Mesendoderm (in vitro differentiated cells): Measurements from ENCODE around the gene ATP5PF.
"Not testable (repeated sequence)": the region's sequence is repeated elsewhere in the genome, so short reads cannot be mapped to it uniquely, and the experiment has no call there.

Experiments
- DNase-seq: peaks from one replicate; pipeline ENCODE4 v3.0.0; 2013
- H2AK5ac ChIP-seq: 2 replicates; pipeline ENCODE4 v1.6.1; 2013; ENCODE audit warnings: low read length, inconsistent platforms
- H2BK120ac ChIP-seq: 2 replicates; pipeline ENCODE4 v1.6.1; 2013; ENCODE audit warnings: low read depth, mild to moderate bottlenecking, low read length, moderate library complexity, mixed read lengths
- H2BK15ac ChIP-seq: replicated peaks from 2 replicates; pipeline ENCODE4 v1.6.1; 2013; ENCODE audit warnings: low read depth, mild to moderate bottlenecking, moderate library complexity
- H2BK5ac ChIP-seq: 2 replicates; pipeline ENCODE4 v1.6.1; 2013; ENCODE audit warnings: low read length, inconsistent platforms
- H3K18ac ChIP-seq: 2 replicates; pipeline ENCODE4 v1.6.1; 2013; ENCODE audit warnings: mild to moderate bottlenecking, low read length, mixed read lengths
- H3K23ac ChIP-seq: one replicate; pipeline ENCODE4 v1.6.1; 2013; ENCODE audit warnings: low read length
- H3K27ac ChIP-seq: 2 replicates; pipeline ENCODE4 v1.5.1; 2013; ENCODE audit warnings: low read depth, mild to moderate bottlenecking, inconsistent platforms, low read length, moderate library complexity
- H3K27me3 ChIP-seq: 2 replicates; pipeline ENCODE4 v1.6.1; 2013; ENCODE audit warnings: low read length, control low read depth, mild to moderate bottlenecking, inconsistent platforms; ENCODE audit not compliant: insufficient read depth, poor library complexity
- H3K36me3 ChIP-seq: 2 replicates; pipeline ENCODE4 v1.6.1; 2013; ENCODE audit warnings: low read length, inconsistent platforms; ENCODE audit not compliant: control insufficient read depth, insufficient read depth
- H3K4ac ChIP-seq: one replicate; pipeline ENCODE4 v1.6.1; 2013; ENCODE audit warnings: low read depth, mild to moderate bottlenecking, low read length, moderate library complexity
- H3K4me1 ChIP-seq: 2 replicates; pipeline ENCODE4 v1.6.1; 2013; ENCODE audit warnings: low read depth, low read length, inconsistent platforms; ENCODE audit not compliant: control insufficient read depth
- H3K4me2 ChIP-seq: 2 replicates; pipeline ENCODE4 v1.6.1; 2013; ENCODE audit warnings: low read length
- H3K4me3 ChIP-seq: 2 replicates; pipeline ENCODE4 v1.5.1; 2013; ENCODE audit warnings: mild to moderate bottlenecking, low read length
- H3K56ac ChIP-seq: one replicate; pipeline ENCODE4 v1.6.1; 2013; ENCODE audit warnings: low read length
- H3K79me1 ChIP-seq: 2 replicates; pipeline ENCODE4 v1.6.1; 2013; ENCODE audit warnings: low read length, inconsistent platforms
- H3K79me2 ChIP-seq: 2 replicates; pipeline ENCODE4 v1.6.1; 2013; ENCODE audit warnings: mild to moderate bottlenecking, low read length; ENCODE audit not compliant: control insufficient read depth, insufficient read depth
- H3K9ac ChIP-seq: 2 replicates; pipeline ENCODE4 v1.6.1; 2013; ENCODE audit warnings: low read length, inconsistent platforms
- H4K5ac ChIP-seq: one replicate; pipeline ENCODE4 v1.6.1; 2013; ENCODE audit warnings: low read length
- H4K8ac ChIP-seq: one replicate; pipeline ENCODE4 v1.6.1; 2013; ENCODE audit warnings: low read depth, mild to moderate bottlenecking, control low read depth, low read length, moderate library complexity
- WGBS: extraction: QIAGEN DNeasy Blood & Tissue Kit; methylation state at CpG from one replicate; pipeline ENCODE4 v1.1.7; 2013; ENCODE audit warnings: low lambda C conversion rate, missing lambda C conversion rate; ENCODE audit not compliant: insufficient coverage; ENCODE audit errors: extremely low coverage; 5-methylcytosine and 5-hydroxymethylcytosine counted together

ATP5PF gene

GRCh38 chr21:25708467-25709065 lies 26.1 kb downstream of the ATP5PF start:
- Histone ChIP-seq H3K79me2 (no peaks in the 10 kb centered on the region), H3K4ac (no peak overlapping the region), H2BK5ac (no peak overlapping the region), H3K4me1 (no peaks in the 10 kb centered on the region), H2BK15ac (no peak overlapping the region), H3K56ac (no peak overlapping the region), H4K8ac (no peak overlapping the region), H3K18ac (no peak overlapping the region), H3K27me3 (no peaks in the 10 kb centered on the region), H3K4me2 (no peak overlapping the region), H2BK120ac (no peak overlapping the region), H2AK5ac (no peak overlapping the region), H3K23ac (no peak overlapping the region), H3K27ac (no peak overlapping the region), H3K9ac (no peak overlapping the region), H3K79me1 (no peaks in the 10 kb centered on the region), H4K5ac (no peak overlapping the region), H3K4me3 (no peak overlapping the region), H3K36me3 (no peaks in the 10 kb centered on the region)
- peak; percentile 37 for DNase-seq
- WGBS, result 100% methylated on average over 1 of the region's 7 CpGs

- WGBS, result no CpG with 5 or more reads among the region's 4 CpGs
Measured at GRCh38 chr21:25701529-25701928, 33.2 kb downstream of the ATP5PF start.

DNA sequence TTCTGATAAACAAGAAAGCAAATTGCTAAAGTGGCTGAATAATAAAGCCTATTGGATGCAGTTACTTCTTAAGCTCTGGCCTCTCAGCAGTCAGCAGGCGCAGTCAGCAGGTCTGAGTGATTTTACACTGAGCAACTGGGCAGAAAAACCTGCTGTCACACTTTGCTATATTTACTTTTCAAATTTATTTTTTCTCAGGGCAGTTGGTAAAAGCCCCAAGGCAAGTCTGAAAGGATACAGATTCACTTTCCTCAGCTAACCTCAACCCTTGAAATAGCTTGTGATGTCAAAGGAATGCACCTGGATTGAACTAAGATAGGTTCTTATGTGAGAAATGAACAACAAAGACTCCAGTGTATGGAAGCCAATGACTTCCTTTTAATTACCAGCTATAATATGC lies 34.0 kb downstream of the ATP5PF start:
- Histone ChIP-seq H3K4me3 (no peak overlapping the region), H4K5ac (no peak overlapping the region), H3K79me2 (no peaks in the 10 kb centered on the region), H4K8ac (no peak overlapping the region), H3K9ac (no peak overlapping the region), H3K4me1 (no peaks in the 10 kb centered on the region), H3K79me1 (no peaks in the 10 kb centered on the region), H3K4me2 (no peak overlapping the region), H2BK15ac (no peak overlapping the region), H2BK120ac (no peak overlapping the region), H2BK5ac (no peak overlapping the region), H3K18ac (no peak overlapping the region), H3K4ac (no peak overlapping the region), H3K36me3 (no peaks in the 10 kb centered on the region), H2AK5ac (no peak overlapping the region), H3K56ac (no peak overlapping the region), H3K27me3 (no peaks in the 10 kb centered on the region), H3K23ac (no peak overlapping the region), H3K27ac (no peak overlapping the region)
- WGBS, result no CpG with 5 or more reads among the region's 1 CpG
- DNase-seq, result no peak

More at GRCh38 chr21:25701529-25701928, 33.2 kb downstream of the ATP5PF start:
- Histone ChIP-seq H3K4ac (no peak overlapping the region), H3K18ac (no peak overlapping the region), H2BK120ac (no peak overlapping the region), H3K9ac (no peak overlapping the region), H2BK5ac (no peak overlapping the region), H3K56ac (no peak overlapping the region), H4K5ac (no peak overlapping the region), H3K4me3 (no peak overlapping the region), H3K4me2 (no peak overlapping the region), H3K27ac (no peak overlapping the region), H3K4me1 (no peaks in the 10 kb centered on the region), H3K36me3 (no peaks in the 10 kb centered on the region), H3K27me3 (no peaks in the 10 kb centered on the region), H4K8ac (no peak overlapping the region), H2BK15ac (no peak overlapping the region), H3K23ac (no peak overlapping the region), H3K79me2 (no peaks in the 10 kb centered on the region), H3K79me1 (no peaks in the 10 kb centered on the region), H2AK5ac (no peak overlapping the region)
- DNase-seq, result no peak

GRCh38 chr21:25695461-25695860 lies 39.2 kb downstream of the ATP5PF start:
- H3K18ac ChIP-seq, H2BK120ac ChIP-seq, H3K9ac ChIP-seq, H2BK5ac ChIP-seq, H3K23ac ChIP-seq, H3K4ac ChIP-seq, H3K79me2 ChIP-seq, H3K56ac ChIP-seq, H4K8ac ChIP-seq, H3K4me3 ChIP-seq, H3K36me3 ChIP-seq, DNase-seq, H3K27me3 ChIP-seq, H2BK15ac ChIP-seq, H2AK5ac ChIP-seq, H3K79me1 ChIP-seq, H4K5ac ChIP-seq, H3K4me2 ChIP-seq, H3K4me1 ChIP-seq, H3K27ac ChIP-seq: not testable (repeated sequence)
- no CpG with 5 or more reads among the region's 36 CpGs for WGBS

- H3K4me1 ChIP-seq, result no peaks in the 10 kb centered on the region
- H3K79me1 ChIP-seq, result no peaks in the 10 kb centered on the region
- no peak overlapping the region for H4K8ac ChIP-seq
- no peak overlapping the region for H3K56ac ChIP-seq
- H4K5ac ChIP-seq, result no peak overlapping the region
- H3K23ac ChIP-seq, result no peak overlapping the region
- H3K9ac ChIP-seq, result no peak overlapping the region
- H3K4me3 ChIP-seq, result no peak overlapping the region
- H3K27me3 ChIP-seq, result no peaks in the 10 kb centered on the region
- H3K36me3 ChIP-seq, result no peaks in the 10 kb centered on the region
- no peak overlapping the region for H2BK15ac ChIP-seq
- no peak overlapping the region for H2BK5ac ChIP-seq
- no peak overlapping the region for H2BK120ac ChIP-seq
- H3K18ac ChIP-seq, result no peak overlapping the region
- no CpG with 5 or more reads among the region's 3 CpGs for WGBS
- H3K4ac ChIP-seq, result no peak overlapping the region
- H3K79me2 ChIP-seq, result no peaks in the 10 kb centered on the region
- H2AK5ac ChIP-seq, result no peak overlapping the region
- no peak for DNase-seq
- H3K27ac ChIP-seq, result no peak overlapping the region
- H3K4me2 ChIP-seq, result no peak overlapping the region
Measured at GRCh38 chr21:25691976-25692375, 42.7 kb downstream of the ATP5PF start.

GRCh38 chr21:25689226-25689625 lies 45.5 kb downstream of the ATP5PF start:
- Histone ChIP-seq H3K79me1 (no peaks in the 10 kb centered on the region), H3K36me3 (no peaks in the 10 kb centered on the region)
- no peak for DNase-seq

More at GRCh38 chr21:25689226-25689625, 45.5 kb downstream of the ATP5PF start:
- no peak overlapping the region for H3K4me2 ChIP-seq
- no peak overlapping the region for H3K27ac ChIP-seq
- no peak overlapping the region for H3K56ac ChIP-seq
- H2AK5ac ChIP-seq, result no peak overlapping the region
- no peak overlapping the region for H3K4me3 ChIP-seq
- H3K9ac ChIP-seq, result no peak overlapping the region
- H3K18ac ChIP-seq, result no peak overlapping the region
- no peaks in the 10 kb centered on the region for H3K4me1 ChIP-seq
- no peak overlapping the region for H4K5ac ChIP-seq
- WGBS, result no CpG with 5 or more reads among the region's 1 CpG
- H3K4ac ChIP-seq, result no peak overlapping the region
- H3K27me3 ChIP-seq, result no peaks in the 10 kb centered on the region
- H3K23ac ChIP-seq, result no peak overlapping the region
- H2BK5ac ChIP-seq, result no peak overlapping the region
- no peak overlapping the region for H4K8ac ChIP-seq
- no peaks in the 10 kb centered on the region for H3K79me2 ChIP-seq
- H2BK120ac ChIP-seq, result no peak overlapping the region
- no peak overlapping the region for H2BK15ac ChIP-seq
